ENCODE results near the gene COL27A1.

Gene COL27A1

GRCh38 chr9:114186605-114187289 lies 31.4 kb downstream of the COL27A1 start:
- POLR2A ChIA-PET: no interaction called here
- CTCF ChIA-PET: interaction anchor here (1.1 to 1.2 kb wide), 2 partner anchors 27 to 104 kb away, joined by 3 to 4 read pairs; no protein-coding TSS in a partner anchor
- no peaks in the 10 kb centered on the region for H3K4me1 ChIP-seq (ENCODE audit: control insufficient read depth, insufficient read depth, low read length)
- H3K36me3 ChIP-seq (ENCODE audit: control insufficient read depth in 2 of 2, insufficient read depth in 1 of 2, low read length in 2 of 2): no peaks in the 10 kb centered on the region
- H3K4me3 ChIP-seq (ENCODE audit: low read depth, low read length): no peak overlapping the region
- H3K9me3 ChIP-seq (ENCODE audit: control insufficient read depth, insufficient read depth, low read depth, low read length): no peaks in the 10 kb centered on the region
- TF ChIP-seq ZNF658 (tag by site-specific recombination; IDR thresholded peaks at IDR 0.05): no peak
- no peak for TF ChIP-seq OSR2 (tag by site-specific recombination; IDR thresholded peaks at IDR 0.05)
- TF ChIP-seq ZNF416 (tag by site-specific recombination; IDR thresholded peaks at IDR 0.05): no peak
- TF ChIP-seq ZNF274 (IDR thresholded peaks at IDR 0.05; ENCODE audit: low read length): no peak
- no peak for TF ChIP-seq ZNF274 (tag by site-specific recombination; IDR thresholded peaks at IDR 0.05; ENCODE audit: borderline replicate concordance)
- no peak for TF ChIP-seq ZNF768 (tag by site-specific recombination; IDR thresholded peaks at IDR 0.05)
- no peak for TF ChIP-seq ZNF449 (tag by site-specific recombination; IDR thresholded peaks at IDR 0.05)
- no peak for TF ChIP-seq ZNF624 (tag by site-specific recombination; IDR thresholded peaks at IDR 0.05)
- no peak for TF ChIP-seq SETDB1 (IDR thresholded peaks at IDR 0.05; ENCODE audit: insufficient read length, low read length)
- TF ChIP-seq ZNF654 (tag by site-specific recombination; IDR thresholded peaks at IDR 0.05; ENCODE audit: low read depth): no peak
- no peak for TF ChIP-seq REST (tag by site-specific recombination; IDR thresholded peaks at IDR 0.05)
- TF ChIP-seq ZNF664 (tag by site-specific recombination; IDR thresholded peaks at IDR 0.05): no peak
- no peak for TF ChIP-seq ZNF354C (tag by site-specific recombination; IDR thresholded peaks at IDR 0.05; ENCODE audit: borderline replicate concordance, low read depth)
- no peak for TF ChIP-seq EGR2 (tag by site-specific recombination; IDR thresholded peaks at IDR 0.05; ENCODE audit: low read depth)
- no peak for TF ChIP-seq ZNF138 (tag by site-specific recombination; IDR thresholded peaks at IDR 0.05; ENCODE audit: borderline replicate concordance)
- no peak for TF ChIP-seq ZNF670 (tag by site-specific recombination; IDR thresholded peaks at IDR 0.05; ENCODE audit: low read depth)
- TF ChIP-seq ZNF701 (tag by site-specific recombination; IDR thresholded peaks at IDR 0.05): no peak
- no peak for TF ChIP-seq GFI1B (tag by site-specific recombination; IDR thresholded peaks at IDR 0.05)
- TF ChIP-seq ZFP37 (tag by site-specific recombination; IDR thresholded peaks at IDR 0.05): no peak
- no peak for TF ChIP-seq KLF9 (tag by site-specific recombination; IDR thresholded peaks at IDR 0.05; ENCODE audit: low read depth)
- no peak for TF ChIP-seq ZNF596 (tag by site-specific recombination; IDR thresholded peaks at IDR 0.05)
- H3K27ac ChIP-seq (ENCODE audit: extremely low read depth, low read depth, low read length): no peak overlapping the region

- H3K9me3 ChIP-seq (ENCODE audit: control insufficient read depth, insufficient read depth, low read depth, low read length): no peaks in the 10 kb centered on the region
- H3K27ac ChIP-seq (ENCODE audit: extremely low read depth, low read depth, low read length): no peak overlapping the region
- no peak overlapping the region for H3K4me3 ChIP-seq (ENCODE audit: low read depth, low read length)
- H3K4me1 ChIP-seq (ENCODE audit: control insufficient read depth, insufficient read depth, low read length): no peaks in the 10 kb centered on the region
- POLR2A ChIA-PET: no interaction called here
- no peaks in the 10 kb centered on the region for H3K36me3 ChIP-seq (ENCODE audit: control insufficient read depth in 2 of 2, insufficient read depth in 1 of 2, low read length in 2 of 2)
- CTCF ChIA-PET: interaction anchor here (0.5 to 1.3 kb wide), 5 partner anchors 77 to 105 kb away, joined by 3 to 5 read pairs (median 3); no protein-coding TSS in a partner anchor
- TF ChIP-seq ZNF473 (tag by site-specific recombination; IDR thresholded peaks at IDR 0.05): no peak
- TF ChIP-seq FEZF1 (tag by site-specific recombination; IDR thresholded peaks at IDR 0.05): no peak
- no peak for TF ChIP-seq ZNF518A (tag by site-specific recombination; conservative IDR thresholded peaks at IDR 0.05; ENCODE audit: low read depth)
- no peak for TF ChIP-seq ZFP37 (tag by site-specific recombination; IDR thresholded peaks at IDR 0.05)
- TF ChIP-seq ZNF302 (tag by site-specific recombination; IDR thresholded peaks at IDR 0.05; ENCODE audit: low read depth): no peak
Measured at GRCh38 chr9:114187827-114188226, 32.5 kb downstream of the COL27A1 start.

Measured in HEK293 (cell line).